K562 (cell line): Measurements from ENCODE around the gene ZCRB1. TPM values are rescaled to one million over a fixed set of nuclear protein-coding genes. Genes with fewer than 3 reads are reported as not detected.

ENCODE experiments used
- FIP1L1 ChIP-seq: fragments of 200-400 bp; formaldehyde crosslinking; IDR thresholded peaks from 2 replicates; pipeline ENCODE4 v1.6.1; 2018; ENCODE audit warnings: mild to moderate bottlenecking, low read depth, low read length; ENCODE audit not compliant: poor library complexity, severe bottlenecking
- MLLT1 ChIP-seq, 2 experiments: fragments of 450-650 bp; IDR thresholded peaks; 2 replicates each; pipeline ENCODE4 v1.6.1; 2016
- PCBP1 ChIP-seq: fragments of 200-400 bp; formaldehyde crosslinking; IDR thresholded peaks from 2 replicates; pipeline ENCODE4 v1.6.1; 2018; ENCODE audit warnings: mild to moderate bottlenecking, low read depth, low read length; ENCODE audit not compliant: poor library complexity, severe bottlenecking
- POLR3A ChIP-seq: IDR thresholded peaks from 2 replicates; pipeline ENCODE4 v1.6.1; 2011; ENCODE audit warnings: borderline replicate concordance, mild to moderate bottlenecking, moderate library complexity; ENCODE audit not compliant: insufficient read length, insufficient read depth; ENCODE audit errors: extremely low read depth
- TAF15 ChIP-seq: fragments of 200-400 bp; formaldehyde crosslinking; IDR thresholded peaks from 2 replicates; pipeline ENCODE4 v1.6.1; 2017; ENCODE audit warnings: mild to moderate bottlenecking, low read depth, low read length, moderate library complexity
- ZBTB40 ChIP-seq, 2 experiments: fragments of 450-650 bp in 1 of 2; sonication (generic) in 1 of 2; formaldehyde crosslinking in 1 of 2; IDR thresholded peaks; 2 replicates each; pipeline versions ENCODE4 v1.7.1 to v1.9.0; 2016 to 2022; ENCODE audit warnings: inconsistent platforms in 1 of 2, mild to moderate bottlenecking in 1 of 2, missing genetic modification reagents in 1 of 2
- ZNF318 ChIP-seq, 2 experiments: fragments of 450-650 bp; IDR thresholded peaks; 2 replicates each; pipeline ENCODE4 v1.6.1; 2016; ENCODE audit warnings: mild to moderate bottlenecking in 2 of 2, borderline replicate concordance in 1 of 2, low read depth in 1 of 2, moderate library complexity in 1 of 2
- polyA plus RNA-seq, 8 experiments: library from polyadenylated mRNA; depleted of rRNA in 4 of 8; stranded (reverse) in 5 of 8; unstranded in 3 of 8; fragments of >200 nt; fragmentation: Nextera tagmentation in 2 of 8; fragmentation: Illumina TruSeq in 1 of 8; extraction: Ambion mirVana in 2 of 8; extraction: Trizol in 1 of 8; gene quantifications; 2 replicates each; pipeline versions ENCODE4 v1.2.1 to v1.2.3, GENCODE V29; 2011 to 2014; ENCODE audit warnings: inconsistent platforms in 1 of 8, missing spikeins in 1 of 8
- total RNA-seq, 7 experiments: library from RNA; depleted of rRNA in 6 of 7; stranded (reverse); fragments of >200 nt in 6 of 7; fragmentation: Illumina TruSeq in 2 of 7; extraction: Trizol in 2 of 7; gene quantifications; 2 replicates each; pipeline versions ENCODE4 v1.2.1 to v1.2.3, GENCODE V29; 2011 to 2021; ENCODE audit warnings: low replicate concordance in 1 of 7

Gene ZCRB1
- total and polyA plus RNA-seq, 9 of the 15 experiments (the other 6 are each of a cell fraction or from before 2014, with no cell fraction given) = 36.0 to 102 (median 51.0) TPM

DNA sequence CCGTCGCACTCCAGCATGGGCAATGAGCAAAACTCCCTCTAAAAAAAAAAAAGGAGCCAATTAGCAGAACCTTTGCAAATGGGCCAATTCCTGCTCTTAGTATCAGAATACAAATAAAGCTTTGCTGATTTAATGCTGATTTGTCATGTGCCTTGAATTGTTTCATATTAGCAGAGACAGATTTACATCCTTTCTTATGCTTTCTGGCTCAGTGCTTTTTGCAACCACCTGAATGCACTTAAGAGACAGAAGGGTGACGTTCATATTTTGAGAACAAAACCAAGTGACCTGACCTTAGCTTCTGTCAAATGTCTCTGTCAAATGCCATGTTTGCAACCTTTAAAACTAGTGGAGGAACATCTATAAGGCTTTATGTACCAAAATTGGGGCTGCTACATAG, 44.0 kb downstream of the ZCRB1 start (continued):
- TF ChIP-seq ZNF318 (IDR thresholded peaks at IDR 0.05; ENCODE audit: borderline replicate concordance in 1 of 2, low read depth in 1 of 2) (no peak), FIP1L1 (no peak), MLLT1 (IDR thresholded peaks at IDR 0.05) (no peak), ZBTB40 (IDR thresholded peaks at IDR 0.05) (no peak), ZBTB40 (CRISPR knock-in tag; IDR thresholded peaks at IDR 0.05) (no peak), TAF15 (no peak), POLR3A (no peak), PCBP1 (no peak)
